ENCODE data around the gene SAP25.

DNA sequence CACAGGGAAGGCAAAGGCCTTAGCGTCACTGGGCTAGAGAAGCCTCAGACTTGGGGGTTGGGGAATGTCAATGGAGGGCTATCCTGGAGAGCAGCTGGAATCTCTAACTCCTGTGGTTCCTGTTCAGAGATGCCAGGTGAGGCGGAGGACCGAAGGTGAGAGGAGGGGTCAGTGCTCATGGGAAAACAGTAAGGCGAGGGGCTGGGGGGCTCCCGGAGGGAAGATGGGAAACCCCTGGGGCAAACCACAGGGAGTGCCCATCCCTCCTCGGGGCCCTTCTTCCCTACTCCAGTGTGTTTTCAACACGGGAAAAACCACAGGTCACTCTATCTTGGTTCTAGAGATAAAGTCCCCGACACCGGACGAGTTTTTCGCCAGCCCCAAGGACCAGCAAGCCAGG lies 8.9 kb upstream of the SAP25 start:
- TF ChIP-seq CTCF (IDR thresholded peaks at IDR 0.05; ENCODE audit: low read length) (no peak), EZH2phosphoT487 (IDR thresholded peaks at IDR 0.05; ENCODE audit: low read length) (no peak), EZH2 (optimal IDR thresholded peaks at IDR 0.05; ENCODE audit: low read depth, low read length) (no peak)

All from MM.1S (cell line).